Activated CD8-positive, alpha-beta memory T cell treated with anti-CD3 and anti-CD28 coated beads, Interleukin-2, amount 50 U/mL, for 1 hour (primary cell): ENCODE data around the gene PROX2.
A peak's percentile ranks its signal among the peaks of the same experiment; 100 is the strongest.

Source experiments
- DNase-seq: peaks from one replicate; pipeline ENCODE4 v3.0.0-alpha.2; 2020; ENCODE audit errors: extremely low read depth

PROX2 gene

GRCh38 chr14:74846968-74847665 is 28.8 kb downstream of the PROX2 start:
- no peak for DNase-seq

- DNase-seq, result no peak
Measured at GRCh38 chr14:74846168-74846567, 29.8 kb downstream of the PROX2 start.

GRCh38 chr14:74843653-74844052 is 32.3 kb downstream of the PROX2 start:
- no peak for DNase-seq

GRCh38 chr14:74841230-74842207 is 34.4 kb downstream of the PROX2 start:
- DNase-seq, result no peak

GRCh38 chr14:74840603-74841030 is 35.3 kb downstream of the PROX2 start:
- no peak for DNase-seq

GRCh38 chr14:74838166-74838565 is 37.8 kb downstream of the PROX2 start:
- DNase-seq, result no peak

GRCh38 chr14:74836251-74836960 is 39.5 kb downstream of the PROX2 start:
- DNase-seq, result no peak

GRCh38 chr14:74835645-74836250 is 40.2 kb downstream of the PROX2 start:
- DNase-seq, result peak; percentile 3

- DNase-seq, result no peak
Measured at GRCh38 chr14:74834692-74835392, 41.1 kb downstream of the PROX2 start.

GRCh38 chr14:74832849-74833248 is 43.1 kb downstream of the PROX2 start:
- DNase-seq, result no peak

GRCh38 chr14:74829251-74829650 is 46.7 kb downstream of the PROX2 start:
- no peak for DNase-seq

- DNase-seq, result no peak
Measured at GRCh38 chr14:74826574-74826973, 49.4 kb downstream of the PROX2 start.
